Ramos (cell line): ENCODE results near the gene RFT1.

Experiments used
- in situ Hi-C: fragments of 300-500 bp; cut with MboI; formaldehyde crosslinking; loops from one replicate; pipeline ENCODE4 v1.14.3; 2022; ENCODE audit warnings: low sequenced_read_pairs; ENCODE audit not compliant: unreplicated experiment

RFT1 gene

GRCh38 chr3:53153264-53153823, 23.1 kb upstream of the RFT1 start:
- in situ Hi-C loops, result loop anchor here (25.0 kb wide), 1 partner anchor 916 kb away; the partner anchor contains the start of genes PPM1M, TLR9 and TWF2

GRCh38 chr3:53151870-53152660, 21.8 kb upstream of the RFT1 start:
- in situ Hi-C loops, result loop anchor here (25.0 kb wide), 1 partner anchor 915 kb away; the partner anchor contains the start of genes PPM1M, TLR9 and TWF2

GRCh38 chr3:53151465-53151864, 21.2 kb upstream of the RFT1 start:
- in situ Hi-C loops, result loop anchor here (25.0 kb wide), 1 partner anchor 914 kb away; the partner anchor contains the start of genes PPM1M, TLR9 and TWF2

GRCh38 chr3:53151086-53151438, 20.8 kb upstream of the RFT1 start:
- in situ Hi-C loops, result loop anchor here (25.0 kb wide), 1 partner anchor 914 kb away; the partner anchor contains the start of genes PPM1M, TLR9 and TWF2

GRCh38 chr3:53150247-53151085, 20.2 kb upstream of the RFT1 start:
- in situ Hi-C loops, result loop anchor here (25.0 kb wide), 1 partner anchor 913 kb away; the partner anchor contains the start of genes PPM1M, TLR9 and TWF2

GRCh38 chr3:53149699-53150098, 19.5 kb upstream of the RFT1 start:
- in situ Hi-C loops, result loop anchor here (25.0 kb wide), 1 partner anchor 912 kb away; the partner anchor contains the start of genes PPM1M, TLR9 and TWF2

GRCh38 chr3:53149006-53149690, 18.9 kb upstream of the RFT1 start:
- in situ Hi-C loops, result no loop called here

- in situ Hi-C loops, result no loop called here
These were observed 17.7 kb upstream of the RFT1 start for GRCh38 chr3:53147903-53148400.

- in situ Hi-C loops, result no loop called here
These were observed 17.1 kb upstream of the RFT1 start for GRCh38 chr3:53147151-53147902.

GRCh38 chr3:53146319-53146891, 16.2 kb upstream of the RFT1 start:
- in situ Hi-C loops, result no loop called here

- in situ Hi-C loops, result no loop called here
These were observed 15.5 kb upstream of the RFT1 start for GRCh38 chr3:53145713-53146080.

GRCh38 chr3:53144862-53145712, 14.9 kb upstream of the RFT1 start:
- in situ Hi-C loops, result no loop called here

GRCh38 chr3:53144446-53144845, 14.2 kb upstream of the RFT1 start:
- in situ Hi-C loops, result no loop called here

- in situ Hi-C loops, result no loop called here
These were observed 12.8 kb upstream of the RFT1 start for GRCh38 chr3:53142986-53143385.

- in situ Hi-C loops, result no loop called here
These were observed 10.9 kb upstream of the RFT1 start for GRCh38 chr3:53140847-53141845.

- in situ Hi-C loops, result no loop called here
These were observed 9.9 kb upstream of the RFT1 start for GRCh38 chr3:53139906-53140846.
